Ramos (cell line): ENCODE data around the gene THSD4.
"Not testable (repeated sequence)": the region's sequence is repeated elsewhere in the genome, so short reads cannot be mapped to it uniquely, and the experiment has no call there.

Source experiments
- in situ Hi-C: fragments of 300-500 bp; cut with MboI; formaldehyde crosslinking; loops from one replicate; pipeline ENCODE4 v1.14.3; 2022; ENCODE audit warnings: low sequenced_read_pairs; ENCODE audit not compliant: unreplicated experiment

THSD4 gene

DNA sequence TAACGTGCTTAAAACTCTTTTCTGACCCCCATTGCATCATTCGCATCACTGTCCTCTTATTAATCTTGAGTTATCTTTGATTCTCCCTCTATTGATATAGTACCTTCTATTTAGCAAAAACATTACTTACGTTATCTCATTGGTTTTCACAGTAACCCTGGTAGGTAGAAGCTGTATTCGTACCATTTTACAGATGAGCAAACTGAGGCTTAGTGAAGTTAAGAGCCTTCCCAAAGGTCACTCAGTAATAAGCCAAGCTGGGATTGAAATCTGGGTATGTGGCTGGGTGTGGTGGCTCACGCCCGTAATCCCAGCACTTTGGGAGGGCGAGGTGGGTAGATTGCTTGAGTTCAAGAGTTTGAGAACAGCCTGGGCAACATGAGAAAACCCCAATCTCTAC is 244.0 kb downstream of the THSD4 start:
- in situ Hi-C loops: no loop called here

DNA sequence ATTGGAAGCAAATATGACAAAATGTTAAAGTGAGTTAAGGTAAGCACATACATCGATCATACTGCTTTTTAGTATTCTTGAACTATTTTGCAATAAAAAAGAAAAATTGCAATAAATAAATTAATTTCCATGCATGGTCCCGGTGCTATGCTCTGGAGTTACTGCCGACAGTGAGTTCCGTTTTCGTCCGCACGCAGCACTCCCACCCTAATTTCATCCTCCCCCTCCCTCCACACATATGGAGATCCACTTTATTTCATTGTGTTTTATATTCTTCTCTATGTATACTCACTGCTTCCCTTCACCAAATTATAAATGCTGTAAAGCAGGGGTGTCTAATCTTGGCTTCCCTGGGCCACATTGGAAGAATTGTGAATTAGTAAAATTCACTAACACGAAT is 247.3 kb downstream of the THSD4 start:
- in situ Hi-C loops: no loop called here

- in situ Hi-C loops: no loop called here
Measured at GRCh38 chr15:71362987-71363968, 248.0 kb downstream of the THSD4 start.

DNA sequence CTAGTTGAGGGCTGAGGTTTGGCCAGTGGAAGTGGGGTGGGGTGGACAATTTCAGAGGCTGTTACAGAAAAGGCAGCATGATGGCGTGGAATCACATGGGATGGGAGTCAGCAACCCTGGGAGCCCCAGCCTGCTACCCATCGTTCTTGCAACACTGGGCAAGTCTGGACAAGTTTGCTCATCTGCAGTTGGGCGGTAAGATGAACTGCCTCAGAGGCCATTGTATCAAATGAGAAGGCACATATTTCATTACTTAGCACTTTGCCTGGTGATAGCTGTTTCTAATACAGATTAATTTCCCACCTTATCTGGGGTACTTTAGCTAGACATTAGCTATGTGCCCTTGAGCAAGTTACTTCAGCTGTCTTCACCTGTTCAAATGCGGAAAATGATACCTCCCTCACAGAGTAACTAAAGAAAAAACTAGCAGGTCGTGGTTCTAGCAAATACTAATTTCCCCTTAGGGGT is 248.9 kb downstream of the THSD4 start:
- in situ Hi-C loops: no loop called here

DNA sequence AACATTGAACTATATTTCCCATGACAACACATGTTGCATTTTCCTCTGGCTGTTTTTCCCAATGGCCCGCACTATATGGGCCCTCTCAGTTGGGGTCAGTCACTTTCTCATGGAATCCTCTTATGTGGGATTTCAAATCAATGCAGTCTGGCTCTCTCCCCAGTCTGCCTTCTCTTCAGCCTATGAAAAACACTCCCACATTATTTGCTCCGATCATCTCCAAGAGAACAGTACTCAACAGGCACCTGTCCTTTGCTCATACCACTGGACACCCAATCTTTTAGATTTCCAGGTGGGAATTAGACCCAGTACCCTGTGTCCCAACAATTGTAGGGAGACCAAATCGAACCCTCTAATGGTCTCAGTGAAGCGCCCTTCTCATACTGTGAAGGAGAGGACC is 251.3 kb downstream of the THSD4 start:
- in situ Hi-C loops: no loop called here

DNA sequence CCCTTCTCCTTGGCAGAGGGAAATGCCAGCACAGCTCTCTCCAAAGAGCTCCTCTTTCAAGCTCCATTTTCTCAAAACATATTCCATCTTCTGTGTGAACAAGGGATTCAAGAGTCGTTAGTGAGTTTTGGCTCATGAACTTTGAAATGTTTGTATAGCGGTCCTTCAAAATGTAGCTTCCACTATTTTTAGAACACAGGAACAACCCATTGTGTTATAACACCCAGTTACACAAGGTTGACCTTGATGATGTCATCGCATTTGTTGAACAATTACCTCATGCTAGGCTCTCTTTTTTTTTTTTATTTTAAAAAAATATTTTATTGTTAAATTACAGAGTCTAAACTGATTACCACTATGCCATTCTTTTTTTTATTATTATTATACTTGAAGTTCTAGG is 251.7 kb downstream of the THSD4 start:
- in situ Hi-C loops: no loop called here

- in situ Hi-C loops: not testable (repeated sequence)
Measured at GRCh38 chr15:71367737-71368136, 252.5 kb downstream of the THSD4 start.

- in situ Hi-C loops: not testable (repeated sequence)
Measured at GRCh38 chr15:71372769-71373168, 257.5 kb downstream of the THSD4 start.

- in situ Hi-C loops: no loop called here
Measured at GRCh38 chr15:71373917-71374316, 258.6 kb downstream of the THSD4 start.

DNA sequence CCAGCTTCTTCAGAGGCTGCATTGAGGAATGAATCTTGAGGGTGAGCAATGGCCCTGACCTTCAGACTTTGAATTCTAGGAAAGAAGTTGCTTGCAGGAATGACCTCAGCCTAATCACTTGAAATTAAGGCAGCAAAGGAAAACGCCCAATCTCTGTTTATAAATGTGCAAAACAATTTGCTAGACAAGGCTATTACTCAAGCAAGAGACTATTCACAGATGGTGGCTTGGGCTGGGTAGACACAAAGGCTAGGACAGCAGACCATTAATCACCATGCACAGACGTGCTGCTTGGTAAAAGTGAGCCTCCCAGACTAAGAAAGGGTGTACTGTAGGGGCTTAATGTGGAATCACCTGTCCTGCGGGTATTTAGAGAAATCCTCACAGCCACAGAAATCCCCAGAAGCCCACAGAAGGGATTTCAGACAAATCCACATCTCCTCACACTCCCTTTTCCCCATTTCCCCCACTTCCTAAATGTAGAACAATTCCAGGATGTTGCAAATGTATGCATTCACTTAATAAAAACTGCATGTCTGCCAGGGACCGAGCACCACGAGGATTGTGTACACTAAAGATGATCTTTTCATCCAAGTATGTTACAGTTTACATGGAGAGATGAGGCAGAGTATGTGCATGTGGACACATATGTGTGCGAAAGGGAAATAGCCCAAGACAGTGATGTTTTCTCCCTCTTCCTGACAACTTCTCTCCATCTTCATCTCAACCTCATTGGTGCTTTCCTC is 259.5 kb downstream of the THSD4 start:
- in situ Hi-C loops: no loop called here

GRCh38 chr15:71375934-71376333 is 260.7 kb downstream of the THSD4 start:
- in situ Hi-C loops: no loop called here

- in situ Hi-C loops: no loop called here
Measured at GRCh38 chr15:71379893-71380292, 264.6 kb downstream of the THSD4 start.

- in situ Hi-C loops: no loop called here
Measured at GRCh38 chr15:71380345-71380744, 265.1 kb downstream of the THSD4 start.

GRCh38 chr15:71384501-71384900 is 269.2 kb downstream of the THSD4 start:
- in situ Hi-C loops: no loop called here

DNA sequence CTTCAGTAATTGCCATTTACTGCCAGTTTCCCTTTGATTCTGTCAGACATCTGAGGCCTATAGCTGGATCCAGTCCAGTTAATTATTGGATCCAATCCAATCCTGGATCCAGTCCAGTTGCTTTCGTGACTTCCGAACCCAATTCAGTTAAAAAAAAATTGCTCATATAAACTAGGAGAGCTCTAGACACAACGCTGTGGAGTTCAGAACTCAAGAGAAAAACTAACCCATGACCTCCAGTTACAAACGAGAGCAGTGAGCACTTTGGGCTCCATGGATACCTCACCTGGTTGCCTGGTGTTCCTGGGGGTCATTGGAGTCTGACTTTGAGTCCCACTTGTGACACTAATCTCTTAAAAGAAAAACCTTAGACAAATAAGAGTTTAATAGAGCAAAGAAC is 269.8 kb downstream of the THSD4 start:
- in situ Hi-C loops: no loop called here

GRCh38 chr15:71385457-71385856 is 270.2 kb downstream of the THSD4 start:
- in situ Hi-C loops: no loop called here

DNA sequence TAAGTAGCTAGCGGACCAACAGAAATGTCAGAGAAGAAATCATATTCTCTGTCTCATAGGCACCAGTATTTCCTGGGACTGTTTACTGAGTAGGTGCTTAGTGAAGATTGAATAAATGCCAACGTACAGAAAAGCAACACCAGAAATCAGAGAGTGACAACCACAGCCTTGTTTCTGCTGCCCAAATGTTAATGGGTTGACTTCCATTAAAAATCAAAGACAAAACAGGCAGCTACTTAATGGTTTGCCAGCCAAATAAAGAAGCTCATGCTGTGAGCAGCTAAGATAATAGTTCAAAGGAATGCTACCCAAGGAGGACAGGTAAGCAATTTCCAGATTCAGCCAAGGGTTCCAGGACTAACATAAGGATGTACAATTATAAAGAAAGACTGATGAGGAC is 270.7 kb downstream of the THSD4 start:
- in situ Hi-C loops: no loop called here

- in situ Hi-C loops: no loop called here
Measured at GRCh38 chr15:71386448-71387236, 271.4 kb downstream of the THSD4 start.

DNA sequence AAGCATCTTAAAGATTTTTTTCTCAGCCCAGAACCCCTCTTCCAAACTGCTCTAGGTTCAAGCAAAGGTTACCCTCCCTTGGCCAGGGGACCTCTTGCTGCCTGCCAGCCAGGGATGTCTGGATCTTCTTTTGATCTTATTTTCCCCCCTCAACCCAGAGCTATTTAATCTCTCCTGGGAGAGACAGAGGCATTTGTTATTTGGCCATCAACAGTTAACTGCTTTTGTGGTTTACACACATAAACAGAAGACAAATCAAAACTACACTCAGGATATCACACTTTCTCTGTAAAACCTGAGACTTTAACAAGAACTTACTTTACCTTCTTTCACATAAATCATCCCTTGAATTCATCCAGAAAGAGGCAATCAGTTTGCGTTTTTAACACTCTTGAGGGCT is 272.5 kb downstream of the THSD4 start:
- in situ Hi-C loops: no loop called here

DNA sequence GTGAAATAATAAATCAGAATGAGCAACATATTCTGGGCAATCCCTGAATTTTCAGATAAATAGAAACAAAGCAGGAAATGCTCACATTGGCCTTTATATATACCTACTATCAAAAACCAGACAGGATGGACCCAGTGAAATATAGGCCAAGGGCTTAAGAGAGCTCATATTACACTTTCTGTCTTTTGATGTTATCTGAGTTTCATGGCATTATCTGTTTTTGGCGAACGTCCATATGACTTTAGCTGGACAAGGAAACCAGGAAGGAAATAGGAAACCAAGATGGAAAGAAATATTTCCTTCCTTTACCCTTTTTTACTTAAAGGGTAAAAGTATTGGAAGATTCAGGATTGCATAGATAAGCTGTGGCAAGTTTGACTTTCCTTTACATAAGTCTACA is 274.8 kb downstream of the THSD4 start:
- in situ Hi-C loops: no loop called here
